GM21367 (cell line): ENCODE measurements around the gene LRRC8A.

Experiments used
- ATAC-seq: cut with Tn5 transposase; IDR thresholded peaks from one replicate; pipeline ENCODE4 v1.9.1; 2021; ENCODE audit not compliant: unreplicated experiment

The LRRC8A gene

DNA sequence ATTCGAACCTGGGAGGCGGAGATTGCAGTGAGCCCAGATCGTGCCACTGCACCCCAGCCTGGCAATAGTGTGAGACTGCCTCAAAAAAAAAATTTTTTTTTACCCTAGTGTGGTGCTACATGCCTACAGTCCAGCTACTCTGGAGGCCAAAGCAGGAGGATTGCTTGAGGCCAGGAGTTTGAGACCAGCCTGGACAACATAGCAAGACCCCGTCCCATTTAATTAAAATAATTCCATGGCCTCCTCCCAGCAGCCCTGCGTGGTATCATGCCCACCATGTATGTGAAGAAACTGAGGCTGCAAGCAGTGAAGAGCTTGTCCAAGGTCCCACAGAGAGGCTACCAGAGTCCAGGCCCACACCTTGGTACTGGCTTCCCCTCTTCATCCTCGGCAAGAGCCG is 19.4 kb downstream of the LRRC8A start:
- ATAC-seq: no peak

DNA sequence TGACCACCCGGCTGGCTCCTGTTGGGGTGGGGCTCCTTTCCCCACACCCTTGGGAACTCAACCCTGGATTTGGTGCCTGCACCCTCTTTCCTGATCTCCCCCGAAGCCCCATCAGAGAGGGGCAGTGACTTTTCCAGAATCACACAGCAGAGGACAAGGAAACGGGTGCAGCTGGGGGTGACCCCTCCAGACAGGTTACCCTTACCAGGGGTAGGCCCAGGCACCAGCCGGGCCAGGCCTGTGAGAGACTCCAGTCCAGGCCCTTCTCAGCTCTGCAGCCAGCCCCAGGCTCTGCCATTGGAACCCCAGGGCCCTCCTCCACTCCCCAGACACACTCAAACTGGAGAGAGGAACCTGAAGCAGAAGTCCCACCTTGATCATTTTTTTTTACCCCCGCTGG is 19.9 kb downstream of the LRRC8A start:
- ATAC-seq: no peak

DNA sequence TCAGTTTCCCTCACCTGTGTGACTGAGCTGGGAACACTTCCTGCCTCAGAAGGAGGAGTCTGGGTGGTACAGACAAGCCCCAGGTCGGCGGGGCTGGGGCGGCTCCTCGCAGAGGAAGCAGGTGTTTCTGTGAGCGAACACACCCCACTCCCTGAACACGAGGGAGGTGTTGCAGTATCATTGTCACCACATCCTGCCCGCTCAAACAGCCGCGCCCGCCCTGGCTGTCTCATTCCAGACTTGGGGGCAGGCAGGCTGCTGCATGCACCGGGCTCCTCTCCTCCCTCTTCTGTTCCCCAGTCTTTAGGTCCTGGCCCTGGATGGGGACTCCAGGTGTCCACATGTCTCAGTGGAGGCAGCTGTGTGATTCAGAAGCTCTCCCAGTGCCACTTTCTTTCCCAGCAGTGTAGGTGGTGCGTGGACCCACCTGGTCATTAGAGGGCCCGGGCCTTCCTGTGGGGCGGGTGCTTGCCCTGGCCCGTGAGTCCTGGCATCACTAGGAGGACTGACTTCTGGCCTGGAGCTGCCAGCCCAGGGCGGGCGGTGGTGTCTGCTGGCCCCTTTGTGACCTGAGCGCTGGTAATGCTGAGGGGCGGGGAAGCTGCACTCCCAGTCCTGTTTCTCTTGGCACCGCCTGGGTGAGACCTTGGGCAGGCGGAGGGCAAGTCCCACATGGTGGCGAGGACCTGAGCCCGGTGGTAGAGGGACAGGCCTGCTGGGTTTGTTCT is 20.6 kb downstream of the LRRC8A start:
- ATAC-seq: no peak

DNA sequence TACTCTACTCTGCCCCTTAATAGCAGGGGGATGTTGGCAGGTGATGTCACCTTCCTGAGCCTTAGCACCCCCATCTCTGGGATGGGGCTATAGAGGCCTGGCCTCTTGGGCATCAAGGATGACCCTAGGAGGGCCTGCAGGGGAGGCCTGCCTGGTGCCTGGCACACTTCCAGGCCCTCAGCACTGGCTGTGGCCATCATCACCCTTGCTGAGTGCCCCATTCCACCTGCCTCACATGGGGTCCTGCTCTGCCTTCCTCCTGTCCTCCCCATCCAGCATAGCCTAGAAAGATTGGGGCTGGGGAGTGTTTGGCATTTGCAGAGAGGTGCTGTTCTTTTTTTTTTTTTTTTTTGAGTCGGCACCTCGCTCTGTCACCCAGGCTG is 21.1 kb downstream of the LRRC8A start:
- no peak for ATAC-seq

DNA sequence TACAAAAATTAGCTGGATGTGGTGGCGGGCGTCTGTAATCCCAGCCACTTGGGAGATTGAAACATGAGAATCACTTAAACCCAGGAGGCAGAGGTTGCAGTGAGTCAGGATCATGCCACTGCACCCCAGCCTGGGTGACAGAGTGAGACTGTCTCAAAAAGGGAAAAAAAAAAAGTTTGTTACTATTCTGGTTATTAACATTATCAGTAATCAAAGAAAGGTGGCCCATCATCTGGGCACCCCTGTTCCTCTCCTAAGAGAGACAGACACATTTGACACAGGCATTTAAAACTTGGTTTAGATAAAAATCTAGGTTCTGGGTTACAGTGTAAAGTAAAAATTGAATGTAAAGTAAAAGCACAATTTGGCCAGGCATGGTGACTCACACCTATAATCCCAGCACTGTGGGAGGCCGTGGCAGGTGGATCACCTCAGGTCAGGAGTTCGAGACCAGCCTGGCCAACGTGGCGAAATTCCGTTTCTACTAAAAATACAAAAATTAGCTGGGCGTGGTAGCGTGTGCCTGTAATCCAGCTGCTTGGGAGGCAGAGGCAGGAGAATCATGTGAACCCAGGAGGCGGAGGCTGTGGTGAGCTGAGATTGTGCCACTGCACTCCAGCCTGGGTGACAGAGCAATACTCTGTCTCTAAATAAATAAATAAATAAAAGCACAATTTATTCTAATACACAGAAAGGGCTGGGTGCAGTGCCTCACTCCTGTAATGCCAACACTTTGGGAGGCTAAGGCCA is 22.1 kb downstream of the LRRC8A start:
- ATAC-seq: no peak

DNA sequence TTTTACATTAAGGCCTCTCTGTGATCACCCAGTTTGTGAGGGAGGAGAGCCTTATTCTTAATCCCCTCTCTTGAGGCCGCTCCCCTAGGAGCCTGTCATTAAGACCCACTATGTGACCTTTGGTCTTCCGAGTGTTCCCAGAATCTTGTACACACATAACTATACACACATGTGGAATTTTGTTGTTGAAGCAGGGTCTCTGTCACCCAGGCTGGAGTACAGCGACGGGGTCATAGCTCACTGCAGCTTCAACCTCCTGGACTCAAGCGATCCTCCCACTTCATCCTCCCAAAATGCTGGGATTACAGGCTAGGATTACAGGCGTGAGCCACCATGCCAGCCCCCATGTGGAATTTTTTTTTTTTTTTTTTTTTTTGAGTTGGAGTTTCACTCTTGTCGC is 24.0 kb downstream of the LRRC8A start:
- ATAC-seq: no peak

DNA sequence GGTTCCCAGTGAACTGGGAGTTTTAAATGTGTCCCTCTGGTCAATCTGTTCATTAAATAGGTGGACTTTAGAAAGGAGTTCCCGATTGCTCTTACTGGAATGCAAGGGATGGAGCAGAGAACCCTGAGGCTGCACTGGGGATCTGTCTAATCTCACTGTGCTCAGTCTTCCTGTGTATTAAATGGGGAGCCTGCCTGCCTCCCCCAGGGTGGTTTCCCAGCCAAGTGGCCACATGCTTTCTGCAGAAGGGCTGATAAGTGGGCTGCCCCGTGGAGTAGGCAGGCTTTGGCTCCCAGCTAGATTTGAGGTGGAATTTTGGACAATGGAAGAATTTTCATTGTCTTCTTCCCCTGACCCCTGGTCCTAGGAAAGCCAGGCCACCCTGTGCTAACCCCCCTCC is 24.8 kb downstream of the LRRC8A start:
- no peak for ATAC-seq

DNA sequence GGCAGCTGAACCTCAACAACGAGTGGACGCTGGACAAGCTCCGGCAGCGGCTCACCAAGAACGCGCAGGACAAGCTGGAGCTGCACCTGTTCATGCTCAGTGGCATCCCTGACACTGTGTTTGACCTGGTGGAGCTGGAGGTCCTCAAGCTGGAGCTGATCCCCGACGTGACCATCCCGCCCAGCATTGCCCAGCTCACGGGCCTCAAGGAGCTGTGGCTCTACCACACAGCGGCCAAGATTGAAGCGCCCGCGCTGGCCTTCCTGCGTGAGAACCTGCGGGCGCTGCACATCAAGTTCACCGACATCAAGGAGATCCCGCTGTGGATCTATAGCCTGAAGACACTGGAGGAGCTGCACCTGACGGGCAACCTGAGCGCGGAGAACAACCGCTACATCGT is 26.4 kb downstream of the LRRC8A start:
- no peak for ATAC-seq

DNA sequence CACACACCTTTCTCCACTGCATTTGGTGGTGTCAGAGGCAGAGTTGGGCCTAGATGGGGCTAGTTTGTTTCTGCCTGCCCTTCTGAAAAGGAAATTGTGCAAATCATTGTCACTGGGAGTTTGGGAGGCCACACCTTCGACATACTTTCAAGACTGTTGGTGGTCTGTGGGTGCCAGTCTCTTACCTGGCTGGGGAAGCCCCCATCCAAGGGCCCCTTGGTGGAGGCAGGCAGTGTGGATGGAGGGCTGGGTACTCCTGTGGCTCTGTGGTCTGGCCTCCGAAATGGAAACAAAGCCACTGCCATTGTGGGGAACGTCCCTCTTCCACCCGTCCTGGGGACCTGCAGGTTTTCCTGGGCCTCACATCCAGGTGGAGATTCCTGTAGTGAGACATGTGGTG is 27.9 kb downstream of the LRRC8A start:
- no peak for ATAC-seq

DNA sequence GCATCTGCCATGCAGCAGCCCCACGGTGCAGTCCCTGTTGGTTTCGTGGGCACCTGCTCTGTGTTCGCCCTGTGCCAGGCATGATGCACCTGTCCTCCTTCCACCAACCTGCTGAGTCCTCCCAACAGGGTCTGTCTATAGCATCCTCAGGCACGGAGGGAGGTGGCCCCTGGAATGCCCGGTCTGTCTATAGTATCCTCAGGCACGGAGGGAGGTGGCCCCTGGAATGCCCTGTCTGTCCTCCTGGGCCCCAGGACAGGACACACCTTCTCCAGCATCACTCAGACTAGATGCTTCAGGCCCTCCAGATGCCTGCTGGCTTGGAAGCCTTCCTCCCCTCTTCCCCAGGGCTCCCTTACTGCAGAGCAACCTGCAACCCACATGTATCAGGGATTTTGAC is 29.0 kb downstream of the LRRC8A start:
- ATAC-seq: no peak

DNA sequence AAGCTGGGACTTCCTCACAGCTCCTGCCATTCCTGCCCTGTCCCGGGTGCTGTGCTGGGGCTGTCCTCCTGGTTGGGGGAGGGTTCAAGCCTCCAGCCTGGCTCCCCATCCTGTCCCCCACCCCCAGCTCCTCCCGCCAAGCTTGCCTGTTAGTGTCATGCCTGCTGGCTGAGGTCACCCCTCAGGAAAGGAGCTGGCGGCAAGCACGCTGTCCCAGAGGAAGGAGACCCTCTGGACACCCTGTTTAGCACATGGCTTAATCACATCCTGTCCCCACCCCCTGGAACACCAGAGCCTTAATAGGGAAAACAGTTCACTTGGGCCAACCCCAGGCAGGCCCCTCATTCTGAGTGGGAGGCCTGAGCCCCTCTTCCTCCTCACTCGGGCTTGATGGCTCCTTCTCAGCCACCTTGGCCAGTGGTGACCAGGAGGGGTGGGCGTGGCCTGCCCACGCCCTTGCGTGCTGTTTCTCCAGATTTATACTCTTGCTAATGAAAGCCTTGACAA is 29.6 kb downstream of the LRRC8A start:
- no peak for ATAC-seq

DNA sequence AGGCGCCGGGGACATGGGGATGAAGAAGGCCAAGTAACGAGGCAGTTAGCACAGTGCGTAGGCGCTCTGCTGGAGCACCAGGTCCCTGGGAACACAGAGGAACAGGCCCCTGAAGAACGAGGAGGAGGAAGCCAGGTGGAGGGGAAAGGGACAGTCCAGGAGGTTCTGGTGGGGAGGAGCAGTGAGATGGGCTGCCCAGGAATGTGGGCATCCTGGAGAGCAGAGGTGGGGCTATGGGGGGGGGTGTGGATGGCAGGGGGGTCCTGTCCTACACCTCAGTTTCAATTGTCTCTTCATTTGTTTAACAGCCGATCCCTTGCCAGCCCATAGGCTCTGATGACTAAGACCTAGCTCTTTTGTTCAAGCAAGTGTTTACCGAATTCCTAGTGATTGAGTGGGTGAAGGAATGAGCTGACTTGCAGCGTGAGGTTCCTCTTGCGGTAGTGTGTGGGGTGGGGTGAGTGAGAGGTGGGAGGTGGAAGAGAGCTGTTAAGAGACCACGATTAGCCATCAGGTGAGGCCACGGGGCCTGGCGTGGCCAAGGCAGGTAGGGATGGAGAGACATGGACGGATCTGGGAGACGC is 30.4 kb downstream of the LRRC8A start:
- ATAC-seq: no peak

DNA sequence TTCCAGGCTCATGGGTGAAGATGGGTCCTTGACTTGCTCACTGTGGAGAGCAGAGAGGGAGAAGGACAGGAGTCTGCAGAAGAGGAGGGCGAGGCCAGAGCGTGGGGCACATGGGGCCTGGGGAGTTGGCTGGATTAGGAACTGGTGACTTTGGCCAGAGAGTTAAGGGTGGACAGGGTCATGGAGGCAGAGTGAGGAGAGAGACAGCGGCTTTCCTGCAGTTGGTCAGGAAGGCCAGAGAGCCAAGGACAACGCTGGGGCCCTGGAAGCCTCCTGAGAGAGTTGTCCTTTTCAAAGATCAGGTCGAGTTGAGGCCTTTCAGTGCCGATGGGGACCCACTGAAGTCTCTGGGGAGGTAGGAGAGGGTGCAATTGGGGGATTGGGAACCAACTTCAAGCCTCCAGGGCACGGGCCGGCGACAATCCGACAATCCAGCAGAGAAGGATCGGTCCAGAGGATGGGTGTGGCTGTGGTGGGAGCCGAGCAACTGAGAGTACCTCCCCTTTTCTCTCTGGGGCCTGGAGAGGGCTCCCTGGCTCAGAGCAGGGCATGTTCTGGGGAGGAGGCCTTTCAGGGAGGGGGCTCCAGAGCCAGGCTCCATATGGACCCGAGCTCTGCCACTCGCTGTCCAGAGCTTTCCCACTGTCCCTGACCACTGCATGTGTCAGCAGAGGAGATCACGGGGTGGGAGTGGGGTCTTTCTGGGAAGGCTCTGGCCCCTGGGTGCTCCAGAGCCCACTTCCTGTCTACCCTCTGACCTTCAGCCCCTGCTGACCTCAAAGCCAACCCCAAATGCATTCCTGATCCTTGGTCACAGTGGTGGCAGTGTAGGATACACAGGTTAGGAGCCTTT is 31.3 kb downstream of the LRRC8A start:
- no peak for ATAC-seq

DNA sequence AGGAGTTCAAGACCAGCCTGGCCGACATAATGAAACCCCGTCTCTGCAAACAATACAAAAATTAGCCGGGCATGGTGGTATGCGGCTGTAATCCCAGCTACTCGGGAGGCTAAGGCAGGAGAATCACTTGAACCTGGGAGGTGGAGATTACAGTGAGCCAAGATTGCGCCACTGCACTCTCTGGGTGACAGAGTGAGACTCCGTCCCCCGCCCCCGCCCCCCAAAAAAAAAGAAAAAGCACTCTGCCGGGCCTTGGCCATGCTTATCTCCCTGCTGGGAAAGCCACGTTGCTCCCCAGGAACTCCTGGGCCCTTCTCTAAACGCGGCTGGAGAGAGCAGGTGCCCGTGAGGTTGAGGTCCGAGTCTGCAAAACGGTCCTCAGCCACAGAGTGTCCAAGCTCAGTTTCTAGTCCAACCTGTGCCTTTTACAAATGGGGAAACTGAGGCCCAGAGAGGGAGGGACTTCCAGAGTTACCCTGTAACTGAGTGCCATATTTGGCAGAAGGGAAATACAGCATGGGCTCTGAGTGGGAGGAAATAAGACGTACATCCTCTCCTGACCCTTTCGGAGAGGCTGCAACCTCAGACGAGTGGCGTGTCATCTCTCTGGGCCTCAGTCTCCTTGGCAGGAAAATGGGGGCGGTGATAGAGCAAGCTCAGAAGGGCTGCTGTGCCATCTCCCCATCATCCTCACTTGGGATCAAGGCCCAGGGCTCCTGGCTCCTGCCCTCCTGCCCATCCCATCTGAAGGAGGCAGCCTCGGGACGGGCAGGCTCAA is 32.3 kb downstream of the LRRC8A start:
- no peak for ATAC-seq

DNA sequence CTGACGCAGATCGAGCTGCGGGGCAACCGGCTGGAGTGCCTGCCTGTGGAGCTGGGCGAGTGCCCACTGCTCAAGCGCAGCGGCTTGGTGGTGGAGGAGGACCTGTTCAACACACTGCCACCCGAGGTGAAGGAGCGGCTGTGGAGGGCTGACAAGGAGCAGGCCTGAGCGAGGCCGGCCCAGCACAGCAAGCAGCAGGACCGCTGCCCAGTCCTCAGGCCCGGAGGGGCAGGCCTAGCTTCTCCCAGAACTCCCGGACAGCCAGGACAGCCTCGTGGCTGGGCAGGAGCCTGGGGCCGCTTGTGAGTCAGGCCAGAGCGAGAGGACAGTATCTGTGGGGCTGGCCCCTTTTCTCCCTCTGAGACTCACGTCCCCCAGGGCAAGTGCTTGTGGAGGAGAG is 34.3 kb downstream of the LRRC8A start:
- no peak for ATAC-seq

DNA sequence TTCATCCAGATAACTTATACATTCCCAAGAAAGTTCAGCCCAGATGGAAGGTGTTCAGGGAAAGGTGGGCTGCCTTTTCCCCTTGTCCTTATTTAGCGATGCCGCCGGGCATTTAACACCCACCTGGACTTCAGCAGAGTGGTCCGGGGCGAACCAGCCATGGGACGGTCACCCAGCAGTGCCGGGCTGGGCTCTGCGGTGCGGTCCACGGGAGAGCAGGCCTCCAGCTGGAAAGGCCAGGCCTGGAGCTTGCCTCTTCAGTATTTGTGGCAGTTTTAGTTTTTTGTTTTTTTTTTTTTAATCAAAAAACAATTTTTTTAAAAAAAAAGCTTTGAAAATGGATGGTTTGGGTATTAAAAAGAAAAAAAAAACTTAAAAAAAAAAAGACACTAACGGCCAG is 34.8 kb downstream of the LRRC8A start:
- no peak for ATAC-seq

DNA sequence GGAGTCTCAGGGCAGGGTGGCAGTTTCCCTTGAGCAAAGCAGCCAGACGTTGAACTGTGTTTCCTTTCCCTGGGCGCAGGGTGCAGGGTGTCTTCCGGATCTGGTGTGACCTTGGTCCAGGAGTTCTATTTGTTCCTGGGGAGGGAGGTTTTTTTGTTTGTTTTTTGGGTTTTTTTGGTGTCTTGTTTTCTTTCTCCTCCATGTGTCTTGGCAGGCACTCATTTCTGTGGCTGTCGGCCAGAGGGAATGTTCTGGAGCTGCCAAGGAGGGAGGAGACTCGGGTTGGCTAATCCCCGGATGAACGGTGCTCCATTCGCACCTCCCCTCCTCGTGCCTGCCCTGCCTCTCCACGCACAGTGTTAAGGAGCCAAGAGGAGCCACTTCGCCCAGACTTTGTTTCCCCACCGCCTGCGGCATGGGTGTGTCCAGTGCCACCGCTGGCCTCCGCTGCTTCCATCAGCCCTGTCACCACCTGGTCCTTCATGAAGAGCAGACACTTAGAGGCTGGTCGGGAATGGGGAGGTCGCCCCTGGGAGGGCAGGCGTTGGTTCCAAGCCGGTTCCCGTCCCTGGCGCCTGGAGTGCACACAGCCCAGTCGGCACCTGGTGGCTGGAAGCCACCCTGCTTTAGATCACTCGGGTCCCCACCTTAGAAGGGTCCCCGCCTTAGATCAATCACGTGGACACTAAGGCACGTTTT is 35.4 kb downstream of the LRRC8A start:
- ATAC-seq: no peak

DNA sequence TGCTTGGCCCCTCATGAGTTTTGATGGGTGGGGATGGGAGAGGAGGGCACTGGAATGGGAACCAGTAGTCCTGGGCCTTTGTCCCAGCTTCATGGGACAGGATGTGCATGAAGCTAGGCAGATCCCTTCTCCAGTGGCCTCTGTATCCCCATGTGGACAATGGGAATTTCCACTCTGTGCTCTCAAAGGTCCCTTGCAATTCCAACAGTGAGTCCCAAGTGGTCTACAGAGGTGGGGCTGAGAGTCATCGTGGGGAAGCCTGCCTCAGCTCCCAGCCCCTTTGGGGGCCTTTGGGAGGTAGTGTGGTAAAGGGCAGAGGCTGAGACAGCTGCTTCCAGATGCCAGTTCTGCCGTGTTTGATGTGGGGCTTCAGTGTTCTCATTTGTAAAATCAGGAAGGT is 37.0 kb downstream of the LRRC8A start:
- no peak for ATAC-seq

DNA sequence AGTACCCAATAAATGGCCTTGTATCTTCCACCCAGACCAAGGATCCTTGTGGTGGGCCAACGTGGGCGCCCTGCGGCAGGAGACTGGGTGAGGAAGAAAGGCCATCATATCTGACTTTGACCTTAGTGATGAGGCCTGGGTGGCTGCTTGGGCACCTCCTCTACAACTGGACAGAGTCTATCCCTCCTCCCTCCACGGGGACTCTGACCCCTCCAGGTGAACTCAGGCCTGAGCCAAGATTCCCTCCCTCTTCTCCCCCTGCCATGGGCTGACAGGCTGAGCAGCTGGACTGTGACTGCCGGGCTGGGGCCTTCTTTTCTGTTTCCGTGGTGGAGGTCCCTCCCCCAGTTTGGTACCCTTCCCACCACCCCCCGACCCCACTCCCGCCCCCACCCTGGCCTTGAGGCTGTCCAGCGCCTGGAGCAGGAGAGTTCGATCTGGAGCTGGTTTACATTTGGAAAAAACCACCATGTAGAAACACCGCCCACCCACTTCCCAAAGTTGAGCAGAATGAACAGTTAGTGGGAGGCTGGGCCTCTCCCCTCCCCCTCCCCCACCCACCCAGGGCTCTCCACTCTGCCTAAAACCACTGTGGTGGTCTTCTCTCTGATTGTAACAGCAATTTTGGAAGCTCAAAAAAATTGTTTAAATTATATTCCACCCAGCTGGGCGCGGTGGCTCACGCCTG is 37.6 kb downstream of the LRRC8A start:
- no peak for ATAC-seq
